Transverse colon (tissue), 4 donors: ENCODE data around the gene TRABD2B. TPM values are rescaled to one million over a fixed set of nuclear protein-coding genes. Genes with fewer than 3 reads are reported as not detected.

ENCODE experiments used
- DNase-seq: peaks from one replicate; pipeline ENCODE4 v3.0.0-alpha.2; 2019
- H3K27ac ChIP-seq, 4 donors: fragments of 200-600 bp; sonication (generic); 2 replicates each; pipeline ENCODE4 v1.5.1; 2016 to 2018; ENCODE audit warnings: inconsistent platforms in 4 of 4
- H3K27me3 ChIP-seq: fragments of 200-600 bp; sonication (generic); 2 replicates; pipeline ENCODE4 v1.5.1; 2017; ENCODE audit warnings: inconsistent platforms
- H3K36me3 ChIP-seq, 4 donors: fragments of 200-600 bp; sonication (generic); 2 replicates each; pipeline ENCODE4 v1.5.1; 2017 to 2019; ENCODE audit warnings: inconsistent platforms in 4 of 4
- H3K4me1 ChIP-seq, 4 donors: fragments of 200-600 bp; sonication (generic); 2 replicates each; pipeline ENCODE4 v1.5.1; 2017 to 2020; ENCODE audit warnings: inconsistent platforms in 4 of 4
- H3K4me3 ChIP-seq, 4 donors: fragments of 200-600 bp; sonication (generic); 1 replicate in 1 of 4; 2 replicates in 3 of 4; pipeline versions ENCODE4 v1.5.1 to v1.6.1; 2017 to 2019; ENCODE audit warnings: inconsistent platforms in 4 of 4
- H3K9me3 ChIP-seq, 2 donors: fragments of 200-600 bp; sonication (generic); 2 replicates each; pipeline ENCODE4 v1.5.1; 2017 to 2019; ENCODE audit warnings: inconsistent platforms in 2 of 2
- CTCF ChIP-seq, 5 experiments: fragments of 200-600 bp in 3 of 5; fragments of 450-650 bp in 2 of 5; sonication (generic) in 3 of 5; IDR thresholded peaks; 1 replicate in 2 of 5; 2 replicates in 3 of 5; pipeline ENCODE4 v1.5.1; 2016 to 2017; ENCODE audit warnings: antibody characterized with exemption in 5 of 5, inconsistent platforms in 3 of 5, mild to moderate bottlenecking in 2 of 5, moderate library complexity in 1 of 5
- EP300 ChIP-seq: sonication (generic); formaldehyde crosslinking; IDR thresholded peaks from one replicate; pipeline ENCODE4 v1.6.1; 2017; ENCODE audit warnings: antibody characterized with exemption, low read depth
- POLR2A ChIP-seq: fragments of 450-650 bp; IDR thresholded peaks from one replicate; pipeline ENCODE4 v1.6.1; 2016; ENCODE audit warnings: antibody characterized with exemption, mild to moderate bottlenecking, moderate library complexity
- POLR2AphosphoS5 ChIP-seq, 3 donors: sonication (generic); formaldehyde crosslinking; IDR thresholded peaks; one replicate each; pipeline ENCODE4 v1.6.1; 2016; ENCODE audit warnings: antibody characterized with exemption in 3 of 3
- WGBS, 2 donors: methylation state at CpG; one replicate each; pipeline ENCODE4 v1.1.5; 2018; ENCODE audit warnings: low coverage in 1 of 2; 5-methylcytosine and 5-hydroxymethylcytosine counted together
- in situ Hi-C, 4 donors: fragments of 200-750 bp; cut with MboI; loops; one replicate each; pipeline versions ENCODE4 v1.15.0 to v1.15.1; 2017; ENCODE audit warnings: low sequenced_read_pairs in 3 of 4, low pct_ligation_motif_present in 1 of 4, low pct_unique_long_range_greater_than_20kb in 1 of 4
- intact Hi-C: fragments of 100-400 bp; cut with DNase I; formaldehyde crosslinking; loops from one replicate; pipeline ENCODE4 v1.15.1; 2023; ENCODE audit warnings: low total_unique reads
- total RNA-seq, 4 donors: library from RNA; depleted of rRNA; stranded (reverse); fragments of >200 nt; gene quantifications; one replicate each; pipeline ENCODE4 v1.1.0, GENCODE V29; 2016

TRABD2B gene
- total RNA-seq, 4 donors from 2014 or later = 0.27 to 0.48 (median 0.37) TPM; not detected in 1

- WGBS, 2 donors = 82% methylated on average over 4 of the region's 4 CpGs; no CpG with 5 or more reads in 1 of the 2 donors
- in situ Hi-C loops = no loop called here
- no peak for DNase-seq
Measured at GRCh38 chr1:47876587-47876963, 120.6 kb downstream of the TRABD2B start.

GRCh38 chr1:47875831-47876586 lies 121.2 kb downstream of the TRABD2B start:
- H3K4me1 ChIP-seq = peaks cover 0 to 10% (median 0%) of the 10 kb centered on the region in 4 donors
- 66 to 79% methylated on average over 2 to 5 of the region's 5 CpGs for WGBS, 2 donors
- H3K9me3 ChIP-seq = no peaks in the 10 kb centered on the region
- intact Hi-C loops (no loop called here), in situ Hi-C loops (no loop called here)
- no peaks in the 10 kb centered on the region for H3K27me3 ChIP-seq
- no peak overlapping the region for H3K4me3 ChIP-seq
- TF ChIP-seq POLR2AphosphoS5 (IDR thresholded peaks at IDR 0.05) (peak in 2 of 3 donors; percentile 27 to 60), EP300 (no peak), POLR2A (no peak)
- DNase-seq = no peak
- no peaks in the 10 kb centered on the region for H3K36me3 ChIP-seq
- no peak overlapping the region for H3K27ac ChIP-seq

More at GRCh38 chr1:47876587-47876963, 120.6 kb downstream of the TRABD2B start:
- Histone ChIP-seq H3K36me3 (no peaks in the 10 kb centered on the region), H3K4me1 (peaks cover 0 to 10% (median 0%) of the 10 kb centered on the region in 4 donors), H3K9me3 (no peaks in the 10 kb centered on the region), H3K27me3 (no peaks in the 10 kb centered on the region), H3K27ac (no peak overlapping the region), H3K4me3 (no peak overlapping the region)
- TF ChIP-seq POLR2A = no peak
- TF ChIP-seq POLR2AphosphoS5 (IDR thresholded peaks at IDR 0.05) = no peak
- no peak for TF ChIP-seq EP300
- no peak for TF ChIP-seq CTCF (IDR thresholded peaks at IDR 0.05)
- intact Hi-C loops = no loop called here

GRCh38 chr1:47875036-47875435 lies 122.1 kb downstream of the TRABD2B start:
- WGBS, 2 donors = 93% methylated on average over 6 of the region's 6 CpGs; no CpG with 5 or more reads in 1 of the 2 donors
- Histone ChIP-seq H3K9me3 (no peaks in the 10 kb centered on the region), H3K4me3 (no peak overlapping the region), H3K36me3 (no peaks in the 10 kb centered on the region), H3K4me1 (peaks cover 0 to 10% (median 0%) of the 10 kb centered on the region in 4 donors), H3K27me3 (no peaks in the 10 kb centered on the region), H3K27ac (no peak overlapping the region)
- intact Hi-C loops (no loop called here), in situ Hi-C loops (no loop called here)
- TF ChIP-seq POLR2AphosphoS5 (IDR thresholded peaks at IDR 0.05) = no peak
- TF ChIP-seq POLR2A = no peak
- TF ChIP-seq EP300 = no peak
- no peak for TF ChIP-seq CTCF (IDR thresholded peaks at IDR 0.05)
- no peak for DNase-seq

- WGBS, 2 donors = 87% methylated on average over 6 of the region's 6 CpGs; no CpG with 5 or more reads in 1 of the 2 donors
- intact Hi-C loops = no loop called here
- Histone ChIP-seq H3K36me3 (no peaks in the 10 kb centered on the region), H3K4me3 (no peak overlapping the region), H3K9me3 (no peaks in the 10 kb centered on the region), H3K4me1 (peaks cover 0 to 10% (median 0%) of the 10 kb centered on the region in 4 donors), H3K27ac (no peak overlapping the region), H3K27me3 (no peaks in the 10 kb centered on the region)
- no peak for TF ChIP-seq POLR2A
- no peak for TF ChIP-seq POLR2AphosphoS5 (IDR thresholded peaks at IDR 0.05)
- no peak for TF ChIP-seq EP300
- TF ChIP-seq CTCF (IDR thresholded peaks at IDR 0.05) = no peak
- in situ Hi-C loops = no loop called here
- no peak for DNase-seq
Measured at GRCh38 chr1:47873337-47873736, 123.8 kb downstream of the TRABD2B start.
